Natural killer cell treated with Interleukin-12 subunit alpha and Interleukin-12 subunit beta and Interleukin-15 and Interleukin-18, amount 100 ng/mL, for 72 hours (primary cell): Measurements from ENCODE around the gene NUP160. TPM values are rescaled to one million over a fixed set of nuclear protein-coding genes. Genes with fewer than 3 reads are reported as not detected.
"Not testable (repeated sequence)": the region's sequence is repeated elsewhere in the genome, so short reads cannot be mapped to it uniquely, and the experiment has no call there.

Experiments used
- ATAC-seq, 2 donors: fragments of 150-1000 bp; cut with Tn5 transposase in 1 of 2; sonication (Bioruptor Pico), chemical (Tn5 transposase) in 1 of 2; 2 replicates each; pipeline ENCODE4 v1.10.0; 2021
- DNase-seq: peaks from one replicate; pipeline ENCODE4 v3.0.0; 2022; ENCODE audit warnings: low spot score
- H3K27ac Mint-ChIP-seq, 2 donors: 1 replicate in 1 of 2; 2 replicates in 1 of 2; pipeline ENCODE4 v1.8.0; 2022; ENCODE audit warnings: mixed read lengths in 2 of 2, mild to moderate bottlenecking in 1 of 2, moderate library complexity in 1 of 2
- H3K27me3 Mint-ChIP-seq, 2 donors: 1 replicate in 1 of 2; 2 replicates in 1 of 2; pipeline ENCODE4 v1.8.0; 2022; ENCODE audit warnings: mixed read lengths in 2 of 2
- H3K36me3 Mint-ChIP-seq: one replicate; pipeline ENCODE4 v1.8.0; 2022; ENCODE audit warnings: mixed read lengths
- H3K4me1 Mint-ChIP-seq, 2 donors: 1 replicate in 1 of 2; 2 replicates in 1 of 2; pipeline ENCODE4 v1.8.0; 2022; ENCODE audit warnings: low read depth in 2 of 2, mixed read lengths in 2 of 2, mild to moderate bottlenecking in 1 of 2
- H3K4me3 Mint-ChIP-seq: one replicate; pipeline ENCODE4 v1.8.0; 2022; ENCODE audit warnings: mixed read lengths
- H3K9me3 Mint-ChIP-seq: 2 replicates; pipeline ENCODE4 v1.8.0; 2022; ENCODE audit warnings: mixed read lengths
- total RNA-seq, 2 donors: library from RNA; stranded (reverse); gene quantifications; one replicate each; pipeline ENCODE4 v1.2.3, GENCODE V29; 2022

The NUP160 gene
- total RNA-seq, 2 donors from 2014 or later = 48.0 to 78.0 TPM

DNA sequence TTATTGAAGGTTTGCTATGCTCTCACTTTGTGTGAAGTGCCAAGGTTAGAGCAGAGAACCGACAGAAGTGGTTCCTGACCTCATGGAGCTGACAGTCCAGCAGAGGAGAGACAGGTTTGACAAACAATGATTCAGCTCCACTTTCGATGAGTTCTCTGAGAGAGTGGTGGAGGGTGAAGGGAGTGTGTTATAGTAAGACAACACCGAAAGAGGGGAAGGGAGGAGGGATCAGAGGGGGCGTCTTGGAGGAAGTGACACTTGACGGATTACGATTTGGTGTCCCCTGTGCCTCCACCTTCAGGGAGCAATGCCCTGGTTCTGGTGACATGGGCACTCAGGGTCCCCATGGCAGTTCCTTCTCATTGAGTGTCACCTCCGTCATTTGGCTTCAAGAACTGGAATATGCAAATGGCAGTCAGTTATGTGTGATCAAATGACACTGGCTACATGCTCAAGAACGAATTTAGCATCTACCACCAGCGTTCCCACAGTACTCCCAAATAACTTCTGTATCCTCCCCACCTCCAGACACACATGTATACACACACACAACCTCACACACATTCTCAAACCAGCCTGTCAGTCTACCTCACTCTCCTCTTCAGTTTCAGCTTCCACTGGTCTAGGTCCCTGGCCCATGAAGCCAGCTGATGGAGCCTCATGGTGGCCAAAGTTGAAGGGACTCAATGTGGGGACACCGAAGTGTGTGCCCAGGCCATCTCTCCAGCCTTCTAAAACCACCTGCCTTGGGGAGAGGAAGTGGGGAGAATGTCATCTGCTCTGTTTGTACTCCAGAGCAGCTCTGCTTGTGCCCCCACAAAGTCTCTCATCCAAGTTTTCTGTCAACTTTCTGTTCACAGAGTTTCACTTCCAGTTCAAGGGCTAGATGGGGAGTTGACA, 31.4 kb upstream of the NUP160 start:
- Mint-ChIP-seq H3K36me3 (peaks cover 15% of the 10 kb centered on the region), H3K27ac (no peak overlapping the region), H3K27me3 (peaks cover 14 to 21% of the 10 kb centered on the region in 2 donors), H3K4me1 (no peaks in the 10 kb centered on the region), H3K9me3 (peaks cover 10% of the 10 kb centered on the region), H3K4me3 (no peak overlapping the region)
- ATAC-seq (no peak), DNase-seq (no peak)

DNA sequence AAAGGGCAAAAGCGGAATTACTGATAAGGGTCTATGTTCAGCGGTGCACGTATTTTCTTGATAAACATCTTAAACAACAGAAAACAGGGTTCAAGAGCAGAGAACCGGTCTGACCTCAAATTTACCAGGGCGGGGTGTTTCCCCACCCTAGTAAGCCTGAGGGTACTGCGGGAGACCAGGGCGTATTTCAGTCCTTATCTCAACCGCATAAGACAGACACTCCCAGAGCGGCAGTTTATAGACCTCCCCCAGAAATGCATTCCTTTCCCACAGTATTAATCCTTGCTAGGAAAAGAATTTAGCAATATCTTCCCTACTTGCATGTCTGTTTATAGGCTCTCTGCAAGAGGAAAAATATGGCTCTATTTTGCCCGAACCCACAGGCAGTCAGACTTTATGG, 27.7 kb upstream of the NUP160 start:
- Mint-ChIP-seq H3K36me3 (peaks cover 21% of the 10 kb centered on the region), H3K27me3 (peaks cover 19 to 28% of the 10 kb centered on the region in 2 donors), H3K9me3 (peaks cover 13% of the 10 kb centered on the region)
- not testable (repeated sequence) for H3K4me1 Mint-ChIP-seq, ATAC-seq, DNase-seq, H3K4me3 Mint-ChIP-seq, H3K27ac Mint-ChIP-seq

DNA sequence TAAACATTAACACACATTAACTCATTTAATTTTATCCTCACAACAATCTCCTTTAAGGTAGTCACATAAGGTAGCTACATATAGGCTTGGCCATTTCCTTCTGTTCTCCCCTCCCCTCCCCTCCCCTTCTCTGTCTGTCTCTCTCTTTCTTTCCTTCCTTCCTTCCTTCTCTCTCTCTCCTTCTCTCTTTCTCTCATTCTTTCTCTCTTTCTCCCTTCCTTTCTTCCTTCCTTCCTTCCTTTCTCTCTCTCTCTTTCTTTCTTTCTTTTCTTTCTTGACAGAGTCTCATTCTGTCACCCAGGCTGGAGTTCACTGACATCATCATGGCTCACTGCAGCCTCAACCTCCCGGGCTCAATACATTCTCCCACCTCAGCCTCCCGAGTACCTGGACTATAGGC, 22.3 kb upstream of the NUP160 start:
- no peak overlapping the region for H3K27ac Mint-ChIP-seq
- H3K9me3 Mint-ChIP-seq = peaks cover 3% of the 10 kb centered on the region
- peaks cover 5 to 7% of the 10 kb centered on the region in 2 donors for H3K27me3 Mint-ChIP-seq
- H3K4me1 Mint-ChIP-seq = peaks cover 0 to 3% of the 10 kb centered on the region in 2 donors
- no peak for DNase-seq
- no peak for ATAC-seq
- H3K36me3 Mint-ChIP-seq = peaks cover 7% of the 10 kb centered on the region
- no peak overlapping the region for H3K4me3 Mint-ChIP-seq

DNA sequence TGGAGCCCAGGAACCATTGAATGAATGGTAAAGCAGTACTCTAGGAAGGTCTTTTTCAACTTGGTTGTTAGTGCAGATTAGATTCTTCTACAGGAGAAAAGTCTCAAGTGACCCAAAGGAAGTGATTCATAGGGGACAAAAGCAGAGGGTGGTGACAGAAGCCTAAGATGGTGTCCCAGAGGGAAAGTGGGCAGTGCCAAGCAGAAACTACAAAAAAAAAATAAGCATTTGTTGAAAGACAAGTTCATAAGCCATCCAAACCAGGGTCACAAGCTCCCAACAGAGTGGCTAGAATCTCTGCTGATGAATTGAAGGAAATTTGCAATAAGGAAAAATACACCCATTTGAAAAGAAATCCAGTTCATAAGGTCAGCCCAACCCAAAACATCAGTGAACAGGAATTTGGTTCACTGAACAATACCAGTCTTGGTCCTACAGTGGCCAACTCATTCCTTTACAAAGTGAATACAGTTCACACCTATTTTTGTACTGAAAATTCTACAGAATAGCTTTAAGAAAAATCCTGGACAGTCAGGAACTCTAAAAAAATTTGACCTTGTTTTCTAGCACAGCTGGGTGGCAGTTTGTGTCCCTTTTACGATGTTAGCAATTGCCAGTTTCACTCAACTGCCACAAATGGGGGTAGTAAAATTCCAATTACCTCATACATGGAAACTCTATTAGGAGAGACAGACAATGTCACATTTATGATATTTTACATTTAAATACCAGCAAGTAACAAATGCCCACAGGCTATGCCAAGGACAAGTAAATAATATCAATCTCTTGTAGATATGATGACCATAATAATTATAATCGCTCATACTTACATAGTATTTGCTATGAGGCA, 21.6 kb upstream of the NUP160 start:
- Mint-ChIP-seq H3K4me3 (no peak overlapping the region), H3K4me1 (peaks cover 0 to 3% of the 10 kb centered on the region in 2 donors), H3K9me3 (peaks cover 3% of the 10 kb centered on the region), H3K27ac (no peak overlapping the region), H3K36me3 (peaks cover 6% of the 10 kb centered on the region), H3K27me3 (peaks cover 5 to 7% of the 10 kb centered on the region in 2 donors)
- DNase-seq (no peak), ATAC-seq (no peak)

DNA sequence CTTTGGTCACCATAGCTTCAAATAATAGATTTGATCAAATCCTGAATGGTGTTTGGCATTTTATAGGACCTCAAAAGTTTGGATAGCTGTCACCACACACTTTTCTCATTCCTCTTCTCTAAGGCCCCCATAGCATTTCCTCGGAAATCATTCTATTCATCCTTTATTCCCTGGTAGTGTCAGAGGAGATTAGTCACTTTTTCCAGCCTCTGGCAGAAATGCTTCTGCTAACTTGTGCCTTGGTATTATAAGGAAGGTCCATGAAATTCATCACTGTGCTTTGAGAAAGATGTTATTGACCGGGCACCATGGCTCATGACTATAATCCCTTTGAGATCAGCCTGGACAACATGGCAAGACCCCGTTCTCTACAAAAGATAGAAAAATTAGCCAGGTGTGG, 19.7 kb upstream of the NUP160 start:
- DNase-seq = no peak
- Mint-ChIP-seq H3K4me3 (no peak overlapping the region), H3K27ac (no peak overlapping the region), H3K9me3 (no peaks in the 10 kb centered on the region), H3K36me3 (no peaks in the 10 kb centered on the region), H3K27me3 (peaks cover 0 to 6% of the 10 kb centered on the region in 2 donors), H3K4me1 (peaks cover 11 to 13% of the 10 kb centered on the region in 2 donors)
- no peak for ATAC-seq

DNA sequence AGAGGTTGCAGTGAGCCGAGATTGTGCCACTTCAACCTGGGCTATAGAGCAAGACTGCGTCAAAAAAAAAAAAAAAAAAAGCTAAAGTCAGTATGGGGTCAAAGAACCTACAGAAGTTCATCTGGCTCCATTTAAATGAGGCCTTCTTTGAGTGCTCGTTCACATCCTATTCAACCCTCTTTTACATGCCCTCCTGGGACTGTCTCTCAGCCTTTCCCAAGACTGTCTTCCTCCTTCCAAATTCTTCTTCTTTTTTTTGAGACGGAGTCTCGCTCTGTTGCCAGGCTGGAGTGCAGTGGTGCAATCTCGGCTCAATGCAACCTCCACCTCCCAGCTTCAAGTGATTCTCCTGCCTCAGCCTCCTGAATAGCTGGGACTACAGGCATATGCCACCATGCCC, 18.7 kb upstream of the NUP160 start:
- not testable (repeated sequence) for H3K27ac Mint-ChIP-seq, H3K27me3 Mint-ChIP-seq, H3K4me3 Mint-ChIP-seq, H3K36me3 Mint-ChIP-seq, DNase-seq, ATAC-seq, H3K9me3 Mint-ChIP-seq
- peaks cover 11 to 13% of the 10 kb centered on the region in 2 donors for H3K4me1 Mint-ChIP-seq

DNA sequence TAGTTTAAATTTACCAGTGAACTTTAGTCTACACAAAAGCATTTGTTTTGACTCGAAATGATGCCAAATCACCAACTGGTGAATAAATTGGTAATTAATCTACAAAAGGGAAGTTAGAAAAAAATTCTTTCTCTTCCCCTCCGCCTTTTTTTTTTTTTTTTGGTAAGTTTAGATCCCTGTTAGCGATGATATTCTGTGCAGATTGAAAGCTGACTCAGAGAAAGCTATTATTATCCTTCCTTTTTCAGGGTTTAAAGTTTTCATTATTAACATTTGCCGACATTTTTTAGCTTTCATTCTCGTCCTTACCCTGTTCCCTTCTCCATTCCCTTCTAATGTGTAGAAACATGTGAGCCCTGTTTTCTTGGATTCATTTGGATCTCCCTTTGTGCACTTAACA, 16.8 kb upstream of the NUP160 start:
- peaks cover 0 to 5% of the 10 kb centered on the region in 2 donors for H3K27me3 Mint-ChIP-seq
- no peak overlapping the region for H3K4me3 Mint-ChIP-seq
- DNase-seq (no peak), ATAC-seq (no peak)
- no peak overlapping the region for H3K27ac Mint-ChIP-seq
- peaks cover 11 to 13% of the 10 kb centered on the region in 2 donors for H3K4me1 Mint-ChIP-seq
- H3K9me3 Mint-ChIP-seq = no peaks in the 10 kb centered on the region
- H3K36me3 Mint-ChIP-seq = no peaks in the 10 kb centered on the region

DNA sequence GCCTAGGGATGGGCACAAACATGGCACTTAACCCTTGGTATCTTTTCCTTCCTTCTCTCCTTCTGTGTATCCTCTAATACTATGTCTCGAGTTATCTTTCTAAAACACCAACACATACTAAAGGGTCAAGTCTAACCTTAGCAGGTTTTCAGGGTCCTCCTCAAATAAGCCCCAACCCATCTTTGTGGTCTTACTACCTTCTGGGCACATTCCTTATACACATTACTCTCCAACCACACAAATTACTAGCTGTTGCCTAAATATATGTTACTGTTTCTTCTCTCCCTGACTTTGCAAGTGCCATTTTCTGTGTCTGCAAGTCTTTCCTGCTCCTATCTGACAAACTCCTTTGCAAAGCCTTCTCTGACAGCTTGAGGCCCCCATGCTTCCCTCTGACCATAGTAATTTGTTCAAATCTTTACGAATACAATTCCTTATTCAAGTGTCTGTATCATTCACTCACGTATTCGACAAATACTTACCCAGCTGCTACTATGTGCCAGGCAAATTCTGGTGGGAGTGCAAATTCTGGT, 15.8 kb upstream of the NUP160 start:
- peak overlapping the region; percentile 23 for H3K4me3 Mint-ChIP-seq
- DNase-seq = no peak
- H3K9me3 Mint-ChIP-seq = no peaks in the 10 kb centered on the region
- peaks cover 0 to 5% of the 10 kb centered on the region in 2 donors for H3K27me3 Mint-ChIP-seq
- H3K27ac Mint-ChIP-seq = peak overlapping the region in 1 of 2 donors; percentile 7
- ATAC-seq = no peak
- H3K4me1 Mint-ChIP-seq = peaks cover 9 to 13% of the 10 kb centered on the region in 2 donors
- no peaks in the 10 kb centered on the region for H3K36me3 Mint-ChIP-seq

DNA sequence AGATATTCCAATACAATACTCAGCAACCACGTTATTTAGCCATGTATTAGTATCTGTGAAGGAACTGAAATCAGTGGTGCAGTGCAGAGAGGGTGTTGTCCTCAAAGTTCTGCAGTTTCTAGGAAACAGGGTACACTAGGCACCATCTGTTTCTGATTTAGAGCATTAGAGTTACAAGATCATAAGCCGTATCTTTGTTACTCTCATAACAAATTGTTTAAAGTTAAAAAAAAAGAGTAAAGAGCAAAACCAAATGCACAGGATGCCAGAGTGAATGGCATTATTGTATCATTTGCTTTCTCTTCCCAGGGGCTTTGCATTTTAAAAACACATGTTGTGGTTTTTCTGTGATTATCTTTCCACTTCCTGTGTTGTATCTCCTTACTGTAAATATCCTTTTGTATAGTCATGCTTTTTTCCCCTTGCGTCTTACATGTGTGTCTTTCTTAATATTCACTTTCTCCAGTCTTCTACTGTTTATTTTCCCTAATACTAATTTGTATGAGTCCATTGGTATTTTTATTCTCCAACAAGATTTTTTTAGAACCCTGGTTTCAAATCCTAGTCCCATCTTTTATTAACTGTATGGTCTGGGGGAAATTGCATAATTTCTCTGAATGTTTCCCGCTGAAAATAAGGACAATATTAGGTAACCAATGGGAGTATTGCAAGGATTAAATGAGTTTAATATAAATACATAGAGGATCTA, 15.2 kb upstream of the NUP160 start:
- peak in 1 of 2 donors; percentile 56 for ATAC-seq
- peak overlapping the region; percentile 2 for H3K4me3 Mint-ChIP-seq
- H3K36me3 Mint-ChIP-seq = no peaks in the 10 kb centered on the region
- DNase-seq = no peak
- H3K4me1 Mint-ChIP-seq = peaks cover 8 to 13% of the 10 kb centered on the region in 2 donors
- H3K27me3 Mint-ChIP-seq = peaks cover 0 to 5% of the 10 kb centered on the region in 2 donors
- H3K9me3 Mint-ChIP-seq = no peaks in the 10 kb centered on the region
- peak overlapping the region in 1 of 2 donors; percentile 7 for H3K27ac Mint-ChIP-seq

DNA sequence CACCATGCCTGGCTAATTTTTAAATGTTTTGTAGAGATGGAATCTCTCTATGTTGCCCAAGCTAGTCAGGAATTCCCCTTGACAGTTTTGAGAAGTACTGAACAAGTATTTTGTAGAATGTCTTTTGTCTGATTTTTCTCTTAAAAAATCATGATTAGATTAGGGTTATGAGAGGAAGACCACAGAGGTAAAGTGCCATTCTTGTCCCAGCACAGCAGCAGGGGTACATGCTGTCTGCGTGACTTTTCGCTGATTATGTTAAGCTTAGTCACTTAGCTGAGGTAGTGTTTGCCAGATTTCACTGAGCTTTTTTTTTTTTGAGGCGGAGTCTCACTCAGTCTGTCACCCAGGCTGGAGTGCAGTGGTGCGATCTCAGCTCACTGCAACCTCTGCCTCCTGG, 13.6 kb upstream of the NUP160 start:
- no peak overlapping the region for H3K27ac Mint-ChIP-seq

DNA sequence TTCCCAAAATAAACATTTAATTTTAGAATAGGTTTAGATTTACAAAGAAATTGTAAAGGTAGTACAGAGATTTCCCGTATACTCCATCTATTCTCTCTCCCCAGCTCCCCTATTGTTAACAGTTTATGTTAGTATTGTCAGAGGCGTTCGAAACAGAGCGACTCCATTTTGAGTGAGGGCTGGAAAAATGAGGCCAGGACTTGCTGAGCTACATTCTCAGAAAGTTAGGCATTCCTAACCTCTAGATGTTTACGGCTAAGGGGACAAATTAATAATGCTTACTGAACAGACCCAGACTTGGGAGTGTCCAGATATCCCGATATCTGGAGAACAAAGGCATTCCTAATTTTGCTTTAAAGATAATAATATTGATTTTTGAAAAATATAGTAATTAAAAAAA, 12.4 kb upstream of the NUP160 start:
- Mint-ChIP-seq H3K4me3 (no peak overlapping the region), H3K27ac (no peak overlapping the region), H3K9me3 (no peaks in the 10 kb centered on the region), H3K27me3 (peaks cover 0 to 7% of the 10 kb centered on the region in 2 donors), H3K4me1 (peaks cover 8 to 13% of the 10 kb centered on the region in 2 donors), H3K36me3 (no peaks in the 10 kb centered on the region)
- no peak for ATAC-seq
- no peak for DNase-seq

More for the DNA sequence above, 13.6 kb upstream of the NUP160 start:
- no peaks in the 10 kb centered on the region for H3K36me3 Mint-ChIP-seq
- no peak for DNase-seq
- ATAC-seq = no peak
- no peak overlapping the region for H3K4me3 Mint-ChIP-seq
- peaks cover 8 to 13% of the 10 kb centered on the region in 2 donors for H3K4me1 Mint-ChIP-seq
- no peaks in the 10 kb centered on the region for H3K9me3 Mint-ChIP-seq
- peaks cover 0 to 7% of the 10 kb centered on the region in 2 donors for H3K27me3 Mint-ChIP-seq

DNA sequence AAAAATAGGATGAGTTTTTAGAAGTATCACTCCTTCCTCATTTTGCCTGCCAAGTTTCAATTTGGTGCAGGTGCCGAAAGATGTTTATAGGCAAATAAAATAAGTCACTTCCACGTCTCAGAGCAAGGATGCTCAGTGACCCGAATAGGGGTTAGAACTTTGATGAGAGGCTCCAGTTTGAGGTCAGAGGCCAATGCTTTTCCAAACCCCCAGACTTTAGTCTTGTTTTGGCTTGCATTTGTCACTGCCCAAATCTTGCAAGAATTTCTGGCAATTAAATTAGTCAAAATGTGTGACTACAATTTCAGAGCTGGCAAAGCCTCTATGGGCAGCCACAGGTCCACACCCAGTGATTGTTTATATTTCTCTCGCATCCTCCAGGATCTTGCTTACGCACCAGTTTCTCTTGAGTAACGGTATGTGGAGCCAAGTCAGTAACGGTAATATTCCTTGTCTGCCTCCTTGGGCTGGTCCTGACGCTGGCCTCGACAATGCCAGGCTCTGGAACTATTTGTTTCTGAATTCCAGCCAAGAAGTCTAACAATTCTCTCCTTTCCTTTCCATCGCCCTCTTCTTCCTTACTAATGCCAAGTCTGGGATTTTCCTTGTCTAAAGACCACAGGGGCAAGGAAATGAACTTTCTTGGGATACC, 9.9 kb upstream of the NUP160 start:
- ATAC-seq (no peak), DNase-seq (no peak)
- Mint-ChIP-seq H3K27me3 (peaks cover 0 to 4% of the 10 kb centered on the region in 2 donors), H3K4me1 (peaks cover 0 to under 1% of the 10 kb centered on the region in 2 donors), H3K9me3 (no peaks in the 10 kb centered on the region), H3K36me3 (no peaks in the 10 kb centered on the region), H3K27ac (no peak overlapping the region), H3K4me3 (no peak overlapping the region)

DNA sequence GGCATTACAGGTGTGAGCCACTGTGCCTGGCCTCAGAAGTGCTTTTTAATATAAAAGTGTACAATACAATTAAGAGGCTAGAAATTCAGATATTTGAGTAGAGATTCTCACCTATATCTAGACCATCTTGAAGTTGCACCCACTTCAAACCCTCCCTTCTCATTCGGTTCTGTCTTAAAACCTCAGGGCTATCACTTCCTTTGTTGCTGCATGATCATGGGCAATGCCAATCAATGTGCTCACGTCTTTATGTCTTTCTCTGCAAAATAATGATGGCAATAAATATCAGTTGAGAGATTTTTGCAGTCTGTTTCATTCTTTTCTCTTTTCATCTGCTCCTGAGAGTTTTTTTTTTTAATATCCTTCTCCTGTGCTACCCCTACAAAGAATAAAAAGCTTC, 9.3 kb upstream of the NUP160 start:
- ATAC-seq (no peak), DNase-seq (no peak)
- no peaks in the 10 kb centered on the region for H3K4me1 Mint-ChIP-seq
- H3K27me3 Mint-ChIP-seq = peaks cover 0 to 4% of the 10 kb centered on the region in 2 donors
- no peaks in the 10 kb centered on the region for H3K9me3 Mint-ChIP-seq
- no peak overlapping the region for H3K27ac Mint-ChIP-seq
- no peaks in the 10 kb centered on the region for H3K36me3 Mint-ChIP-seq
- no peak overlapping the region for H3K4me3 Mint-ChIP-seq
